T-cell (primary cell): ENCODE results near the gene TIMP2. TPM values are rescaled to one million over a fixed set of nuclear protein-coding genes. Genes with fewer than 3 reads are reported as not detected.
"Not testable (repeated sequence)": the region's sequence is repeated elsewhere in the genome, so short reads cannot be mapped to it uniquely, and the experiment has no call there.

Experiments
- ATAC-seq, 4 experiments: fragments of 200-7000 bp in 3 of 4; fragments of 150-1000 bp in 1 of 4; cut with Tn5 transposase; replicated peaks in 1 of 4; 1 replicate in 3 of 4; 2 replicates in 1 of 4; pipeline ENCODE4 v1.10.0; 2021; ENCODE audit warnings: moderate library complexity in 3 of 4, mild to moderate bottlenecking in 2 of 4, moderate number of reproducible peaks in 1 of 4
- CTCF ChIA-PET, 2 donors: fragments of 300-600 bp; sonication (Branson Sonifier 250); formaldehyde crosslinking; loops; one replicate each; lab custom pipeline; 2022; ENCODE audit warnings: antibody characterized with exemption in 2 of 2; lab: Charles Lee
- POLR2A ChIA-PET, 2 donors: fragments of 300-600 bp; sonication (Branson Sonifier 250); formaldehyde crosslinking; loops; one replicate each; lab custom pipeline; 2022; ENCODE audit warnings: antibody characterized with exemption in 2 of 2; lab: Charles Lee
- DNase-seq, 35 experiments: peaks; one replicate each; pipeline versions ENCODE4 v3.0.0 to v3.0.0-alpha.2; 2013 to 2023
- H3K27ac ChIP-seq: one replicate; pipeline ENCODE4 v1.5.1; 2013; ENCODE audit warnings: low read length
- H3K27me3 ChIP-seq, 2 experiments: replicated peaks in 1 of 2; 1 replicate in 1 of 2; 2 replicates in 1 of 2; pipeline versions ENCODE4 v1.6.1 to v1.7.0; 2013; ENCODE audit warnings: low read length in 1 of 2, mixed read lengths in 1 of 2; ENCODE audit not compliant: control insufficient read depth in 2 of 2, insufficient read depth in 2 of 2; ENCODE audit errors: extremely low read depth in 1 of 2
- H3K36me3 ChIP-seq, 2 donors: 1 replicate in 1 of 2; 2 replicates in 1 of 2; pipeline versions ENCODE4 v1.6.1 to v1.7.0; 2013; ENCODE audit warnings: low read length in 1 of 2; ENCODE audit not compliant: control insufficient read depth in 2 of 2, insufficient read depth in 1 of 2; ENCODE audit errors: extremely low read depth in 1 of 2
- H3K4me1 ChIP-seq, 2 experiments: 1 replicate in 1 of 2; 2 replicates in 1 of 2; pipeline versions ENCODE4 v1.6.1 to v1.7.0; 2013; ENCODE audit warnings: low read length in 2 of 2, mixed read lengths in 1 of 2; ENCODE audit not compliant: insufficient read depth in 2 of 2, control insufficient read depth in 1 of 2; ENCODE audit errors: extremely low read depth in 1 of 2
- H3K4me3 ChIP-seq, 2 donors: 1 replicate in 1 of 2; 2 replicates in 1 of 2; pipeline versions ENCODE4 v1.5.1 to v1.7.0; 2013; ENCODE audit warnings: mild to moderate bottlenecking in 2 of 2, low read length in 1 of 2, moderate library complexity in 1 of 2; ENCODE audit not compliant: control insufficient read depth in 1 of 2; ENCODE audit errors: extremely low read depth in 1 of 2
- H3K9me3 ChIP-seq: 2 replicates; pipeline ENCODE4 v1.7.0; 2013
- H3K27ac Mint-ChIP-seq, 2 donors: one replicate each; pipeline ENCODE4 v1.8.0; 2020 to 2021; ENCODE audit warnings: mild to moderate bottlenecking in 2 of 2, mixed read lengths in 2 of 2
- H3K27me3 Mint-ChIP-seq, 2 donors: one replicate each; pipeline ENCODE4 v1.8.0; 2021 to 2022; ENCODE audit warnings: mixed read lengths in 2 of 2
- H3K36me3 Mint-ChIP-seq: one replicate; pipeline ENCODE4 v1.8.0; 2021; ENCODE audit warnings: mixed read lengths
- H3K4me1 Mint-ChIP-seq, 3 donors: one replicate each; pipeline ENCODE4 v1.8.0; 2020 to 2022; ENCODE audit warnings: mixed read lengths in 3 of 3, mild to moderate bottlenecking in 1 of 3
- H3K4me3 Mint-ChIP-seq, 3 donors: one replicate each; pipeline ENCODE4 v1.8.0; 2020 to 2022; ENCODE audit warnings: mild to moderate bottlenecking in 3 of 3, mixed read lengths in 3 of 3, moderate library complexity in 3 of 3
- H3K9me3 Mint-ChIP-seq, 3 donors: one replicate each; pipeline ENCODE4 v1.8.0; 2020 to 2022; ENCODE audit warnings: mixed read lengths in 3 of 3
- WGBS: methylation state at CpG from one replicate; pipeline ENCODE4 v1.1.5; 2013; ENCODE audit warnings: missing lambda C conversion rate; ENCODE audit not compliant: insufficient coverage; 5-methylcytosine and 5-hydroxymethylcytosine counted together
- total RNA-seq, 35 experiments: library from RNA in 6 of 35; stranded (reverse) in 6 of 35; fragments of 120-200 nt in 1 of 35; gene quantifications; one replicate each; pipeline versions ENCODE4 v1.2.1 to v1.2.4 and lab custom pipeline; 2013 to 2026

The TIMP2 gene
- total RNA-seq, 5 donors from 2014 or later (not counting 1 experiment from before 2014, with no cell fraction given), result 5.1 to 6.7 (median 6.5) TPM

- H3K9me3 ChIP-seq, result no peaks in the 10 kb centered on the region
- H3K36me3 ChIP-seq, result no peaks in the 10 kb centered on the region
Observed at GRCh38 chr17:78873519-78874340, 51.5 kb downstream of the TIMP2 start.

GRCh38 chr17:78872486-78872885, 52.7 kb downstream of the TIMP2 start:
- no peak overlapping the region for H3K27ac Mint-ChIP-seq
- Histone ChIP-seq H3K36me3 (no peaks in the 10 kb centered on the region), H3K9me3 (no peaks in the 10 kb centered on the region), H3K4me1 (no peaks in the 10 kb centered on the region), H3K27me3 (peaks cover 0 to 13% of the 10 kb centered on the region in 2 experiments), H3K4me3 (no peak overlapping the region), H3K27ac (no peak overlapping the region)
- H3K9me3 Mint-ChIP-seq, result no peaks in the 10 kb centered on the region
- peaks cover 0 to 12% of the 10 kb centered on the region in 2 donors for H3K27me3 Mint-ChIP-seq
- CTCF ChIA-PET, result interaction anchor here in 1 of 2 donors (0.7 kb wide), 1 partner anchor 52 kb away, joined by 3 read pairs; no protein-coding TSS in a partner anchor
- H3K36me3 Mint-ChIP-seq, result no peaks in the 10 kb centered on the region
- POLR2A ChIA-PET, result interaction anchor here in 1 of 2 donors (0.7 kb wide), 1 partner anchor 115 kb away, joined by 4 read pairs; no protein-coding TSS in a partner anchor
- DNase-seq (no peak), ATAC-seq (no peak)
- no peak overlapping the region for H3K4me3 Mint-ChIP-seq
- H3K4me1 Mint-ChIP-seq, result peaks cover 0 to 12% (median 2%) of the 10 kb centered on the region in 3 donors
- 80% methylated on average over 2 of the region's 6 CpGs for WGBS

More at GRCh38 chr17:78873519-78874340, 51.5 kb downstream of the TIMP2 start:
- DNase-seq (no peak), ATAC-seq (no peak)
- Histone ChIP-seq H3K27ac (no peak overlapping the region), H3K4me3 (no peak overlapping the region), H3K27me3 (peaks cover 0 to 18% of the 10 kb centered on the region in 2 experiments), H3K4me1 (peaks cover 0 to 1% of the 10 kb centered on the region in 2 experiments)
- no peaks in the 10 kb centered on the region for H3K36me3 Mint-ChIP-seq
- H3K4me1 Mint-ChIP-seq, result peaks cover 2 to 17% (median 4%) of the 10 kb centered on the region in 3 donors
- WGBS, result 82% methylated on average over 9 of the region's 21 CpGs
- CTCF ChIA-PET, result interaction anchor here in 1 of 2 donors (0.7 kb wide), 1 partner anchor 19 kb away, joined by 11 read pairs; no protein-coding TSS in a partner anchor
- no peak overlapping the region for H3K27ac Mint-ChIP-seq
- no peak overlapping the region for H3K4me3 Mint-ChIP-seq
- POLR2A ChIA-PET, result interaction anchor here in 1 of 2 donors (0.5 to 0.7 kb wide), 3 partner anchors 11 to 27 kb away, joined by 3 read pairs; no protein-coding TSS in a partner anchor
- peaks cover 0 to 16% of the 10 kb centered on the region in 2 donors for H3K27me3 Mint-ChIP-seq
- H3K9me3 Mint-ChIP-seq, result no peaks in the 10 kb centered on the region

GRCh38 chr17:78870621-78871020, 54.6 kb downstream of the TIMP2 start:
- 88% methylated on average over 11 of the region's 15 CpGs for WGBS
- H3K36me3 Mint-ChIP-seq, result no peaks in the 10 kb centered on the region
- no peak overlapping the region for H3K27ac ChIP-seq
- H3K36me3 ChIP-seq, result no peaks in the 10 kb centered on the region
- H3K4me1 ChIP-seq, result peaks cover 0 to 5% of the 10 kb centered on the region in 2 experiments
- DNase-seq, result no peak
- peaks cover 0 to 1% of the 10 kb centered on the region in 2 donors for H3K27me3 Mint-ChIP-seq
- H3K9me3 ChIP-seq, result no peaks in the 10 kb centered on the region
- POLR2A ChIA-PET, result no interaction called here
- H3K27ac Mint-ChIP-seq, result no peak overlapping the region
- peaks cover 0 to 3% (median 3%) of the 10 kb centered on the region in 3 donors for H3K4me1 Mint-ChIP-seq
- ATAC-seq, result no peak
- H3K4me3 Mint-ChIP-seq, result no peak overlapping the region
- H3K9me3 Mint-ChIP-seq, result no peaks in the 10 kb centered on the region
- CTCF ChIA-PET, result no interaction called here
- peaks cover 0 to 16% of the 10 kb centered on the region in 2 experiments for H3K27me3 ChIP-seq
- H3K4me3 ChIP-seq, result no peak overlapping the region

- Histone ChIP-seq H3K4me3 (no peak overlapping the region), H3K27me3 (peaks cover 0 to 16% of the 10 kb centered on the region in 2 experiments), H3K4me1 (peaks cover 0 to 5% of the 10 kb centered on the region in 2 experiments), H3K36me3 (no peaks in the 10 kb centered on the region), H3K27ac (no peak overlapping the region), H3K9me3 (no peaks in the 10 kb centered on the region)
- DNase-seq (no peak), ATAC-seq (no peak)
- Mint-ChIP-seq H3K4me1 (peaks cover 0 to 4% (median 3%) of the 10 kb centered on the region in 3 donors), H3K36me3 (no peaks in the 10 kb centered on the region), H3K27me3 (peaks cover 0 to 2% of the 10 kb centered on the region in 2 donors), H3K27ac (no peak overlapping the region), H3K4me3 (no peak overlapping the region), H3K9me3 (no peaks in the 10 kb centered on the region)
- ChIA-PET CTCF (interaction anchor here in 1 of 2 donors (0.5 kb wide), 1 partner anchor 729 kb away, joined by 3 read pairs; no protein-coding TSS in a partner anchor), POLR2A (interaction anchor here in 1 of 2 donors (0.6 kb wide), 2 partner anchors 32 to 37 kb away, joined by 3 read pairs; no protein-coding TSS in a partner anchor)
- whole genome bisulfite sequencing, result 50% methylated on average over 1 of the region's 7 CpGs
Observed at GRCh38 chr17:78868391-78868790, 56.8 kb downstream of the TIMP2 start.

- DNase-seq, H3K4me1 Mint-ChIP-seq, H3K4me1 ChIP-seq, H3K27ac ChIP-seq, POLR2A ChIA-PET, H3K4me3 ChIP-seq, H3K27ac Mint-ChIP-seq, H3K4me3 Mint-ChIP-seq, H3K9me3 ChIP-seq, H3K9me3 Mint-ChIP-seq, H3K36me3 ChIP-seq, H3K36me3 Mint-ChIP-seq, ATAC-seq, H3K27me3 Mint-ChIP-seq: not testable (repeated sequence)
- CTCF ChIA-PET, result interaction anchor here in 1 of 2 donors (1.9 kb wide), 1 partner anchor 104 kb away, joined by 4 read pairs; no protein-coding TSS in a partner anchor
- peaks cover 0 to 16% of the 10 kb centered on the region in 2 experiments for H3K27me3 ChIP-seq
- WGBS, result 50% methylated on average over 1 of the region's 3 CpGs
Observed at GRCh38 chr17:78867046-78867445, 58.1 kb downstream of the TIMP2 start.
